ENCODE results near the gene MGLL.
A peak's percentile ranks its signal among the peaks of the same experiment; 100 is the strongest.

Gene MGLL

GRCh38 chr3:127728417-127729015 is 93.8 kb downstream of the MGLL start:
- H3K4me3 ChIP-seq = 0 out of 2 replicates have a peak overlapping the region, but pooled peaks have one; percentile 11
- no peaks in the 10 kb centered on the region for H3K36me3 ChIP-seq (ENCODE audit: insufficient read depth, low read length)
- H3K9me3 ChIP-seq (ENCODE audit: low read depth, low read length) = no peaks in the 10 kb centered on the region
- H3K27ac ChIP-seq = no peak overlapping the region
- DNase-seq (ENCODE audit: low read depth, low spot score) = peak; percentile 34
- H3K9ac ChIP-seq (ENCODE audit: insufficient read length) = no peak overlapping the region
- TF ChIP-seq EZH2 (IDR thresholded peaks at IDR 0.05) (no peak), FOXP2 (optimal IDR thresholded peaks at IDR 0.05; ENCODE audit: control extremely low read depth, extremely low read length, insufficient read depth) (no peak), POLR2AphosphoS5 (IDR thresholded peaks at IDR 0.05; ENCODE audit: borderline replicate concordance, low read depth, low read length) (no peak)

DNA sequence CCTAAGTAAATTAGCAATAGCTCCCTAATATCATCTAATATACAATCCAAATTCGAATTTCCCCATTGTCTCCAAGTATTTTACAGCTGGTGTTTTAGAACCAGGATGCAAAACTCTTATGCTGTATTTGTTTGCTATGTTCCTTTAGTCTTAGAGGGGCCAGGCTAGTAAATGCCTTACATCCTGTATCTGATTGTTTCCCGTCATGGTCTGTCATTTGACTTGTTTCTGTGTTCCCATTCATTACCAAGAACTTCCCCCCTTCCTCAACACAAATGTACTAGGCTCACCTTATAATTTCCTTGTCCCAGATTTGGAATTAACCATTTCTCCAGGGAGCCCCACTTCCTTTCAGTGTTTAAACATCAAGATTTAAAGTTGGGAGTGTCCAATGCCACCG is 95.4 kb downstream of the MGLL start:
- no peaks in the 10 kb centered on the region for H3K36me3 ChIP-seq (ENCODE audit: insufficient read depth, low read length)
- H3K4me3 ChIP-seq = no peak overlapping the region
- no peak for DNase-seq (ENCODE audit: low read depth, low spot score)
- H3K9ac ChIP-seq (ENCODE audit: insufficient read length) = no peak overlapping the region
- no peaks in the 10 kb centered on the region for H3K9me3 ChIP-seq (ENCODE audit: low read depth, low read length)
- no peak overlapping the region for H3K27ac ChIP-seq
- TF ChIP-seq POLR2AphosphoS5 (IDR thresholded peaks at IDR 0.05; ENCODE audit: borderline replicate concordance, low read depth, low read length) (no peak), EZH2 (IDR thresholded peaks at IDR 0.05) (no peak), FOXP2 (optimal IDR thresholded peaks at IDR 0.05; ENCODE audit: control extremely low read depth, extremely low read length, insufficient read depth) (no peak)

DNA sequence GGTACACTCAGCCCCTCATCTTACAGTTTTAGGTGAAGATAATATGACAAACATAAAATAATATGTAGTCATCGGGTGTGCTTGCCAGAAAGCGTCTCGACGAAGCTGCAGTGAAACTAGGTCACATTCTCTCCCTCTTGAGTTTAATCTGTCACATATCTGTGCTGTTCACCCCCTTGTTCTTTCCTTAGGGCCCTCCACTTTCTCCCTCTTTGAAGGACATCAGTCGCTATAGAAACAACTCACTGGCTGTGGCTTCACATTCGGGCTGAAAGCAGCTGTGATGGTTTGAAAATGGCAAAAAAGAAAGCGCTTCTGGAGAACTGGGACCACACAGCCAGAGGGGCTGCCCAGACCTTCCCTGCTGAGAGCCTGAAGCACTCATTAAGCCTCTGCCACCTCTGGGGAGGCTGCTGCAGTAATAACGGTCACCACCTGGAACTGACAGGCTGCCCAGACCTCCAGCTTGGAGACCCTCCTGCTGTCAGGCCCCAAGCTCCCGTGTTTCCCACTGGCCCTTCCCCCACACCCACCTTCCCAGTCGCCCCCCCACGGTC is 99.2 kb downstream of the MGLL start:
- TF ChIP-seq EZH2 (IDR thresholded peaks at IDR 0.05) (no peak), POLR2AphosphoS5 (IDR thresholded peaks at IDR 0.05; ENCODE audit: borderline replicate concordance, low read depth, low read length) (no peak), FOXP2 (optimal IDR thresholded peaks at IDR 0.05; ENCODE audit: control extremely low read depth, extremely low read length, insufficient read depth) (no peak)
- Histone ChIP-seq H3K9me3 (ENCODE audit: low read depth, low read length) (no peaks in the 10 kb centered on the region), H3K9ac (ENCODE audit: insufficient read length) (no peak overlapping the region), H3K27ac (no peak overlapping the region), H3K4me3 (no peak overlapping the region), H3K36me3 (ENCODE audit: insufficient read depth, low read length) (no peaks in the 10 kb centered on the region)
- no peak for DNase-seq (ENCODE audit: low read depth, low spot score)

- TF ChIP-seq EZH2 (IDR thresholded peaks at IDR 0.05) = no peak
- TF ChIP-seq POLR2AphosphoS5 (IDR thresholded peaks at IDR 0.05; ENCODE audit: borderline replicate concordance, low read depth, low read length) = no peak
- H3K9ac ChIP-seq (ENCODE audit: insufficient read length) = no peak overlapping the region
- H3K9me3 ChIP-seq (ENCODE audit: low read depth, low read length) = no peaks in the 10 kb centered on the region
- DNase-seq (ENCODE audit: low read depth, low spot score) = no peak
- no peak overlapping the region for H3K27ac ChIP-seq
- H3K36me3 ChIP-seq (ENCODE audit: insufficient read depth, low read length) = no peaks in the 10 kb centered on the region
- no peak overlapping the region for H3K4me3 ChIP-seq
Measured at GRCh38 chr3:127722091-127722784, 100.1 kb downstream of the MGLL start.

DNA sequence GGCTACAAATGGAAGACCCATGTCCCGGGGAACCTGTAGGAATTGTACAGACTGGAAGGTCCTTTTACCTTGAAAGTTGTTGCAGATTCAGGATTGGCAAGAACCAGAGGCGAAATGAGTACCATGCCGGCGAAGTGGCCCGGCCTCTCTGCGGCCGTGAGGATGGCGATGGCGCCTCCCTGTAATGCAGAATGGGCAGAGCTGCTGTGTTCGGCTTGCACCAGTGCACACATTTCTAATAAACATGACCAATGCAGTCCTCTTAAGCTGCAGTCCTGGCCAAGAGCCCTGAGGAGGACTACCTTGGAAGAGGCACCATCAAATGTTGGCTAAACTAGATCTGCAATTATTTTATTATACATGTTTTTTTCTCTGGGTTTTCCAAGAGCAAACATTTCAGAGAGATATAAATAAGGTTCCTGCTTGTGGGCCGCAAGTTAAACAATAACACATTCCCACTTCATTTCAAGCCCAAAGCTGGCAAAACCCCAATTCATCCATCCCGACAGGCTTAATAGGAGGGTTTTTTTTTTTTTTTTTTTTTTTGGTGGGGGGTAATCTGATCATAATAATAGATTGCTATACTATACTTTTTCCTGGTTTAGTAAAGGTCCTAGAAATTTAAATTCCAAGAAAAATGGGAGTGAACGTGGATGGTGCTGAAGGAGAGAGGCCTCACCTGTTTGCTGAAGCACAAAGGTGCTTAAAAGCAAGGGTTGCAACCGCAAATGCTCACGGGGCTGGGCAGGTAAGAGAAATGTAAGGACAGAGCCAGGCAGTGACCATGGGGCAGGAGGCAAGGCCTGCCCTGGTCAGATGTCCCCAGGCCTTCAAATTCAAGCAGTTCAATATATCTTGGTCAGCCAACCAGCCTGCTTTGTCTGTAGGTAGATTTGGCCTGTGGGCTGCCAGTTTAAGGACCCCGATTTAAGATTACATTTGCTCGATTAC is 101.1 kb downstream of the MGLL start:
- no peak for DNase-seq (ENCODE audit: low read depth, low spot score)
- H3K4me3 ChIP-seq = no peak overlapping the region
- H3K36me3 ChIP-seq (ENCODE audit: insufficient read depth, low read length) = no peaks in the 10 kb centered on the region
- no peak overlapping the region for H3K27ac ChIP-seq
- H3K9ac ChIP-seq (ENCODE audit: insufficient read length) = no peak overlapping the region
- no peaks in the 10 kb centered on the region for H3K9me3 ChIP-seq (ENCODE audit: low read depth, low read length)
- TF ChIP-seq FOXP2 (optimal IDR thresholded peaks at IDR 0.05; ENCODE audit: control extremely low read depth, extremely low read length, insufficient read depth) (no peak), POLR2AphosphoS5 (IDR thresholded peaks at IDR 0.05; ENCODE audit: borderline replicate concordance, low read depth, low read length) (no peak), EZH2 (IDR thresholded peaks at IDR 0.05) (no peak)

DNA sequence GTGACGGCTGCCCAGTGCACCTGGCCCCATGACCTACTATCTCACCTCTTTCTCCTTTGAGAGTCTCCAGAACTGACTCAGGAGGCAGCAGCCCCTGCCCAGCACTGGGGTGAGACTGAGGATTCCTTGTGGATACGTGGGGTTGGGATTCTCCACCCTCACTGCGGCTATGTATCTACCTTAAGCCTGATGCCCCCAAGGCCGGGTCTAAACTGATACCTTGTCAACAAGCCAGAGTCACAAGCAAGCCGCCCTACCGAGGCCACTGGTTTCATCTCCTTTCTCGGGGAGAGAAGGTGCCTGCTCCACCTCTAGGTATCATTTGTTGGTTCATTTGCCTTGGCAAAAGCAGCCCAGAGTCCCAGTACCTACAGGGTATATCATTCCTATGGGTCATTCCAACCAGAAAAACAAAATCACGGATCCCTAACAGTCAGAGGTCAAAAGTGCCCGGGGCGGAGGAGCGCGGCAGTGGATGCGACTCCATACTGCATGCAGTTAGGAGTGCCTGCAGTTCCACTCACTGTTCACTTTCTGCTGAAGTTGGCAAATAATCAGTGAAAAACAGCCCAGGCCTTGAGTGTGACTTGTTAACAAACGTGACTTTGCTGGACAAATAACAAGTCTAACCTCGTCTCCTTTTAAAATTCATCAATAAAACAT is 102.0 kb downstream of the MGLL start:
- TF ChIP-seq FOXP2 (optimal IDR thresholded peaks at IDR 0.05; ENCODE audit: control extremely low read depth, extremely low read length, insufficient read depth) = no peak
- TF ChIP-seq EZH2 (IDR thresholded peaks at IDR 0.05) = no peak
- no peak for TF ChIP-seq POLR2AphosphoS5 (IDR thresholded peaks at IDR 0.05; ENCODE audit: borderline replicate concordance, low read depth, low read length)
- DNase-seq (ENCODE audit: low read depth, low spot score) = no peak
- no peak overlapping the region for H3K9ac ChIP-seq (ENCODE audit: insufficient read length)
- H3K4me3 ChIP-seq = no peak overlapping the region
- no peak overlapping the region for H3K27ac ChIP-seq
- no peaks in the 10 kb centered on the region for H3K9me3 ChIP-seq (ENCODE audit: low read depth, low read length)
- H3K36me3 ChIP-seq (ENCODE audit: insufficient read depth, low read length) = no peaks in the 10 kb centered on the region

DNA sequence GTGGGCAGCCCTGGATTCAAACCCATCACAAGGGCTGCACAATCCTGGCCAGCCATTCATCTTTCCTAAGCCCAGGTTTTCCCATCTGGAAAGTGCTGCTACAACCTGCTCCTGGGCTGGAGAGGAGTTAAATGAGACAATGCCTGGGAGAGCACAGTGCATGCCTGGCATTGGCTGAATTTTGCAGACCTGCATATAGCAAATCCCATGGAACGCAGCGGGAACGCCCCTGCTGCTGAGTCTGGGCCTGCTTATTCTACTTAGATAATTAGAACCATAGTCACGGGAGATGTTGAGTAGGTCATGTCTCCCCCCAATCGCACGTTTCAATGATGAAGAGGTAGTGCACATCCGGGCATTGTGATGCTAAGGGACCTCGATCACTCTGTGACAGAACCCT is 102.9 kb downstream of the MGLL start:
- Histone ChIP-seq H3K4me3 (no peak overlapping the region), H3K27ac (no peak overlapping the region), H3K9me3 (ENCODE audit: low read depth, low read length) (no peaks in the 10 kb centered on the region), H3K36me3 (ENCODE audit: insufficient read depth, low read length) (no peaks in the 10 kb centered on the region), H3K9ac (ENCODE audit: insufficient read length) (no peak overlapping the region)
- TF ChIP-seq POLR2AphosphoS5 (IDR thresholded peaks at IDR 0.05; ENCODE audit: borderline replicate concordance, low read depth, low read length) = no peak
- no peak for TF ChIP-seq EZH2 (IDR thresholded peaks at IDR 0.05)
- no peak for TF ChIP-seq FOXP2 (optimal IDR thresholded peaks at IDR 0.05; ENCODE audit: control extremely low read depth, extremely low read length, insufficient read depth)
- no peak for DNase-seq (ENCODE audit: low read depth, low spot score)

Data from SK-N-MC (cell line).